Activated T-helper 9 cell treated with anti-CD3 and anti-CD28 coated beads, Interleukin-2, amount 50 U/mL, for 16 hours (primary cell): ENCODE data around the gene ENTPD8.

Experiments used
- DNase-seq: peaks from one replicate; pipeline ENCODE4 v3.0.0-alpha.2; 2020; ENCODE audit warnings: low read depth

The ENTPD8 gene, protein sequence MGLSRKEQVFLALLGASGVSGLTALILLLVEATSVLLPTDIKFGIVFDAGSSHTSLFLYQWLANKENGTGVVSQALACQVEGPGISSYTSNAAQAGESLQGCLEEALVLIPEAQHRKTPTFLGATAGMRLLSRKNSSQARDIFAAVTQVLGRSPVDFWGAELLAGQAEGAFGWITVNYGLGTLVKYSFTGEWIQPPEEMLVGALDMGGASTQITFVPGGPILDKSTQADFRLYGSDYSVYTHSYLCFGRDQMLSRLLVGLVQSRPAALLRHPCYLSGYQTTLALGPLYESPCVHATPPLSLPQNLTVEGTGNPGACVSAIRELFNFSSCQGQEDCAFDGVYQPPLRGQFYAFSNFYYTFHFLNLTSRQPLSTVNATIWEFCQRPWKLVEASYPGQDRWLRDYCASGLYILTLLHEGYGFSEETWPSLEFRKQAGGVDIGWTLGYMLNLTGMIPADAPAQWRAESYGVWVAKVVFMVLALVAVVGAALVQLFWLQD

DNA sequence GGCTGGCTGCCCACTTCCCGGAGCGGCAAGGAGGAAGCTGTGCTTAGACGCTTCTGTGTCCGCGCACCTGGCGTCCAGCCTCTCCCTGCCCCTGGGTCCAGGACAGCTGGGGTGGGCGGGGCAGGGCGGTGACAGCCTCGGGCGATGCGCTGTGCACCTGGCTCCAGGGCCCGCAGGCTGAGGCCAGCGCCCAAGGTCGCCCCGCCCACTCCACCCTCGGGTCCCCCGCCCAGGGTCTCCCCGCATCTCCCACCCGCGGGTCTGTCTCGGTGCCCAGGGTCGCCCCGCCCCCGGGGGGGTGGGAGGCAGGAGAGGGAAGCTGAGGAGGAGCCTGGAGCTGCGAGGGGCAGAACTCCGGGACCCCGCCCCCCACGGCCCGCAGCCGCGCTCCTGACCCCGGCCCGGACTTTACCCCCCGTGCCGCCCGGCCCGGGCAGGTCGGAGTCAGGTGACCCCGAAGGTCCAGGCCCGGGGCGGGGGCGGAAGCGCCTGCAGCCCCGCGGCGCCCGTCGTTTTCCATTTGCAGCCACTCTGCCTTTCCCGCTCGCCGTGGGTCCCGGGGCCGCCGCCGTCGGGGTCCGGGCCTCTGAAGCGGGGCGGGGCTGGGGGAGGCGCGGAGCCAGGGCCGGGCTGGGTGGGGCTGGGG, at the start of gene ENTPD8:
ENTPD8 (minus strand) TSS at position 69 of the 646 bp plus-strand sequence. CDS start 3,072 bp downstream, outside the sequence.
- no peak for DNase-seq

DNA sequence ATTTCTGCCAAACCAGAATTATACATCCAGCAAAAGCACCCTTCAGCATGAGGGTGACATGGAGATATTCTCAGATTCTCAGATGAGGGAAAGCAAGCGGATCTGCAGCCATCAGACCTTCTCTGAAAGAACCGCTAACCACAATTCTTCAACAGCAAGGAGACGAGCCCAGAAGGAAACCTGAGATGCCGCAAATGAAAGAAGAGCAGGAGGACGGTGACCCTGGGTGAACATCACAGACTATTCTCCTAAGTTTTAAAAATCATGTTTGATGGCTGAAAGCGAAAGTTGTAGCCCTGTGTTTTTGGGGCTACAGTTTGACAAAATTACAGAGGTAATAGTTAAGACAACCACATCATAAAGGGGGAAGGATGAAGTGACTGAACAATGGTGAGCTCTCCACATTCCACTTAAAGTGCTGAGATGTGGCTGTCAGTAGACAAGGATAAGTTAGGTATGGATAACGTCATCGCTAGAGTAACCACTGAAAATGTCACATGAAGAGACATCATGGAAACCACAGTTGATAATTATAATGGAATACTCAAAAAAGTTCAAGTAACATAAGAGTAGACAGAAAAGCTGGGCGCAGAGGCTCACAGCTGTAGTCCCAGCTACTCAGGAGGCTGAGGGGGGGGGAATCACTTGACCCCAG, 49.5 kb upstream of the ENTPD8 start:
- DNase-seq = no peak

DNA sequence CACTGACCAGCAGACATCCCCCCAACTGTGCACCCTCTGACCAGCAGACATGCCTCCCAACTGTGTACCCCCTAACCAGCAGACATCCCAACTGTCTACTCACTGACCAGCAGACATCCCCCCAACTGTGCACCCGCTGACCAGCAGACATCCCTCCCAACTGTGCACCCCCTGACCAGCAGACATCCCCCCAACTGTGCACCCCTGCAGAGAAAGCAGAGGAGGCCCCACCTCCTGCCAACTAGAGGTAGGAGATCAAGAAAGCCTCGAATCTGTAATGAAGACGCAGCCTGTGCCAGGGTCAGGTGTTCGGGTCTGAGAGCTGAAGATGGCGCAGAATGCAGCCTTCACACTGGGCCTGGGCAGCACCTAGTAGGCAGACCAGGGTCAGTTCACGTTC, 47.7 kb upstream of the ENTPD8 start:
- DNase-seq = no peak

DNA sequence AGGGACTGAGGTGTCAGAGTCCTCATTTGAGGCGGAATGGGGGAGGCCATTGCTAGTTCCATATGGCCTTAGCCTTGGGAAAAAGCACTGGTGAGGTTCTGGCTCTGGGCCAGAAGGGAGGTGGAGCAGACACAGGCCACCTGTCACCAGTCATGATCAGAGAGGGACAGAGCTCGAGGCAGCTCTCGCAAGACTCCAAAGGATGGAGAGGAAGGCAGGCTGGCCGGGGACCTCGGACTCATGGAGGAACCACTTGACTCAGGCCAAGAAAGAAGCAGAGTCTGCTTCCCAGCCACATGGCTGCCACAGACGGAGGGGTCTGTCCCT, 47.1 kb upstream of the ENTPD8 start:
- DNase-seq = no peak

DNA sequence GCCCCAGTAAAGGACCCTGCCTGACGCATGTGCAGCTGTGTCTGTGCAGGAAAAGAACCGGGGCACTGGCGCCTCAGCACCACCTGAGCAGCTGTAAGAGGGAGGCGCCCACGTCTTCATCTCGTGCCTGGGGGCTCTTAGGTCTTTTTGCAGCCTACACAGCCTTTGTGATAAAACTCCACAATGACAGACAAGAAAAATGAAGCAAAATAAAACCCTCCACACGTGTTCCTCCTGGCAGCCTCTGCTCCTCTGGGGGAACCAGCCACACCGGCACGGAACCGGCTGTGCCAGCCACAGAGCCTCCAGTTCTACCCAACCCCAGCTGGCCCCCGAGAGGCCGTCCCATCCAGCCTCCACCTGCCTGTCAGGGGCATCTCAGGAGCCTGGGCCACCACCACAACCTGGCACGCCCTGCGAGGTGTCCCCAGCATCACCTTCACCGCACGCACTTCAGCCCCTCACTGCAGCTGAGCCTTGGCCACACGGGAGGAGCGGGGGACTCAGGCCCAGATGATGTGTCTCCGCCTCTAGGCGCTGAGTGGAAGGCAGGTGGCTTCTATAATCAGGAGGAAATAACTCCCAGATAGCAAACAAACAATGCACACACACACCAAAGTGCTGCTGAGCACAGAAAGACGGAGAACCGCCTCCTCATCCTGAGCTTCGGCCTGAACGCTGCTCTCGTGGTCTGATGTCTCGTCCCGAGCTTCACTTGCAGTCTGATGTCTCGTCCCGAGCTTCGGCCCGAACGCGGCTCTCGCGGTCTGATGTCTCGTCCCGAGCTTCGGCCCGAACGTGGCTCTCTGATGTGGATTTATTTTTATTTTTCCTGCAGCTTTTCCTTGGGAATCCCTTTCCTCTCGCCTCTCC, 46.5 kb upstream of the ENTPD8 start:
- no peak for DNase-seq

DNA sequence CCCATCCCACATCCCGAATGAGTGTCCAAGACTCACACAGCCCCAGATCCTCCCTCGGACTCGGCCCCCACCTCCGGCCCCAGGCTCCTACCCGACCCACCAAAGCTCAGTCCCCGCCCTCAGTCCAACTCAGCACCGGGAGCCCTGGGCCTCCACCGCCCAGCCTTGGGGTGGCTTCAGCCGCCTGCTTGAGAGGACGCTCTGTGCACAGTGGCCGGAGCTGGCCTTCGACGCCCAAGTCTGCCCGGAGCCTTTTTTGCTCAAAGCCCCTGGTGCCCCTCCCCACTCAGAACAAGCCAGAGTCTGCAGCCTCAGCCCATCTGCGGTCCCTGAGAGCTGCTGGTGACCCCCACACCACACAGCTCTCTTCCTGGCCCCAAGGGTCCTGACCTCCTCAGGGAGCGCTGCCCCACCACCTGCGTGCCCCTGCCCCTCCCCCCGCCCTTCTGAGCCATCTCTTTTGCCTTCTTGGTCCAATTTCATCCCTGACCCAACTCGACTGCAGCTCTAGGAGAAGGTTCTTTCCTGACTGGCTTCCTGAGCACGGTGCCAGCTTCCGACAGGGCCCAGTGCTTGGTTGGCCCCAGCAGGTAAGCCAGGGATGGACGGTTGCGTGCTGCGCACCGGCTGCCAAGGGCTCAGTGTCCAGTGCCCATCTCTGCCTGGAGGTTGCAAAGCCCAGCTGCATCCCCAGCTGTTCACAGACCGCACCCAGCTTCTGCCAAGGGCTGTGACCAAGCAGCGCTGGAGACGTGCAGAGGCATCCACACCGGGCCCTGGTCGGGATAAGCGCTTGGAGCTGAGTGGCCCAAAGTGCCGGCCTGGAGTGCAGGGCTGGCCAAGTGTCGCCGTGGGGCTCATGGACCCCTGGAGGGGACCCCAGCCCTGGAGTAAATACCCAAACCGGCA, 45.6 kb upstream of the ENTPD8 start:
- DNase-seq = no peak

DNA sequence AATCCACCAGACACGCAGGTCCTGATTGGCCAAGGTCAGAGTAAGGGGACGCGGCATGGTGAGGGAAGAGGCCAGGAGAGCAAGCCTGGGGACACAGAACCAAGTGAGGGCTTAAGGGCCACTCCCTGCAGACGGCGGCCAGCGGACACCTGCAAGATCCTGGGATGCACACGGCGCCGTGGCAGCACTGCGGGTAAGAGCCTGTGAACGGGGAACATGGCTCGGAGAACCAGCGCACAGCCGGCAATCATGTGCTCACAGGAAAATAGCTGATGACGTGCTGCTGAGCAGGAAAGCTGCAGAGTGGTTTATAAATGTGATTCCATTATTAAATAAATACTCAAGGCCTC, 45.0 kb upstream of the ENTPD8 start:
- no peak for DNase-seq

DNA sequence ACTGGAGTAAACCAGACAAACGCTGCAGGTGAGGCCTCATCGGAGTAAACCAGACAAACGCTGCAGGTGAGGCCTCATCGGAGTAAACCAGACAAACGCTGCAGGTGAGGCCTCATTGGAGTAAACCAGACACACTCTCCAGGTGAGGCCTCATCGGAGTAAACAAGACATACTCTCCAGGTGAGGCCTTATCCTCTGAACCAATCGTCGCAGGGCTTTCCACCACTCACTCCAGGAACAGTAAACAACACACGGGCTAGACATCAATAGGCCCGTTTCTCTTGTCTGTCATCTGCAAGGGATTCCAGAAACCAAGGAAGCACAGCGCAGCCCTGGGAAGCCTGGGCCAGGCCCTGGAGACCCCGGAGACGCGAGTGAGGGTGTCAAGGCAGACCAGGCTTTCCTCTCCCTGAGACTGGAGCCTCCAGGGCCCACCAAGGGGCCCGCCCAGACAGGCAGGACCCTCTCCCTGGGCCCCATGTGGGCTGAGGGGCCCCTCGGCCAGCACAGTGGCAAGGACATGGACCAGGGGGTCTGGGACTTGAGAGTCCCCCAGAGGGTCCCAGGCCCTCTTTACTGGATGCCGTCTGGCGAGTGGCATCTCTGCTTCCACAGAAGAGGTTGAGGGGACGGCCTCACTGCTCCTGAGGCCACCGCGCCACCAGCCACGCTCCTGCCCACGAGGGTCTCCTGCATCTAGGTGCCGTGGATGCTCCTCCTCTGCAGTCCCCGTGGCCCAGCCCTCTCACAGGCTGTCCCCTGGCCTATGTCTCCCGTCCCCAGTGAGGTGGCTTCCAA, 44.4 kb upstream of the ENTPD8 start:
- DNase-seq = no peak

DNA sequence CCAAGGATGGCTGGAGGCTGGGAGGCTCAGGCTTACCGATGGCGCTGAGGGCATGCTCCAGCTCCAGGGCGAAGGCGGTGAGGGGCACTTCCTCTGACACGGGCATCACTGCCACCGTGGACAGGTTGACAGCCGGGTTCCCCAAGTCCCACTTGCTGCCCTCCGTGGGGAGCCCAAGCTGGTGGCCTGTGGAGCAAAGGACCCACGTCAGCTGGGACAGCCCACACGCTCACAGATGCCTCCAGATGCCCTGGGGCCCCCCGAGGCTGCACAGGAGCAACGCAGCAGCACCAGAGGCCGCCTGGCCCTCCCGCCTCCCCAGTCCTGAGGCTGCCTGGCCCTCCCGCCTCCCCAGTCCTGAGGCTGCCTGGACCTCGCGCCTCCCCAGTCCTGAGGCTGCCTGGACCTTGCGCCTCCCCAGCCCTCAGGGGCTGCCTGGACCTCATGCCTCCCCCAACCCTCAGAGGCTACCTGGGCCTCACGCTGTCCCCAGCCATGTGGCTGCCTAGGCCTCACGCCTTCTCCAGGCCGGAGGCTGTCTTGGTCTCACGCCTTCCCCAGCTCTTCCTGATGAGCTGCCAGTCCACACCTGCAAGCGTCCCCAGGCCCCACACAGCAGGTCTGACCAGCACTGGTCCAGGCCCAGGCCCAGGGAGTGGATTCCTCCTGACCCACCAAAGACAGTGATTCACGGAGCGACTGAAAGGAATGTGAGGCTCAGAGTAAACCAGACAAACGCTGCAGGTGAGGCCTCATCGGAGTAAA, 43.6 kb upstream of the ENTPD8 start:
- no peak for DNase-seq

DNA sequence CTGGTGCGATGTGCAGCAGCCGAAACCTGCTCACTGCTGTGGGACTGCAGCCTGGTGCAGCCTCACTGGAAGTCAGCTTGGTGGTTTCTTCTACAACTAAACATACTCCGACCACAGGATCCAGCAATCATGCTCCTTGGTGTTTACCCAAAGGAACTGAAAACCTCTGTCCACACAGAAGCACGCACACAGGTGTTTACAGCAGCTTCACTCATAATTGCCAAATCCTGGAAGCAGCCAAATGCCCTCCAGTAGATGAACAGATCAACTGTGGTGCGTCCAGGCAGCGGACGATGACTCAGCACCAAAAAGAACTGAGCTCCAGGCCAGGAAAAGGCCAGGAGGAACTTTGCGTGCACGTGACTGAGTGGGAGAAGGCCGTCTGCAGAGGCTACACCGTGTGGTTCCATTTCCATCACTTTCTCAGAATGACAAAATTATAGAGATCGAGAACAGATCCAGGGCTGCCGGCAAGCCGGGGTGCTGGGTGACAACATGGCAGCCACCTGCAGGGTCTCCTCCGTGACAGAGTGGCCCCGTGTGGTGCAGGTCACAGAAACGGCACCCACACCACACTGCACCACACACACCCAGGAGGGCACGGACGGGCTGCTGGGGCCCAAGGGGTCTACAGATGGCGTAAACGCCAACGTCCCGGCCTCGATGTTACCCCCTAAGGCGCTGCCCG, 41.1 kb upstream of the ENTPD8 start:
- no peak for DNase-seq

DNA sequence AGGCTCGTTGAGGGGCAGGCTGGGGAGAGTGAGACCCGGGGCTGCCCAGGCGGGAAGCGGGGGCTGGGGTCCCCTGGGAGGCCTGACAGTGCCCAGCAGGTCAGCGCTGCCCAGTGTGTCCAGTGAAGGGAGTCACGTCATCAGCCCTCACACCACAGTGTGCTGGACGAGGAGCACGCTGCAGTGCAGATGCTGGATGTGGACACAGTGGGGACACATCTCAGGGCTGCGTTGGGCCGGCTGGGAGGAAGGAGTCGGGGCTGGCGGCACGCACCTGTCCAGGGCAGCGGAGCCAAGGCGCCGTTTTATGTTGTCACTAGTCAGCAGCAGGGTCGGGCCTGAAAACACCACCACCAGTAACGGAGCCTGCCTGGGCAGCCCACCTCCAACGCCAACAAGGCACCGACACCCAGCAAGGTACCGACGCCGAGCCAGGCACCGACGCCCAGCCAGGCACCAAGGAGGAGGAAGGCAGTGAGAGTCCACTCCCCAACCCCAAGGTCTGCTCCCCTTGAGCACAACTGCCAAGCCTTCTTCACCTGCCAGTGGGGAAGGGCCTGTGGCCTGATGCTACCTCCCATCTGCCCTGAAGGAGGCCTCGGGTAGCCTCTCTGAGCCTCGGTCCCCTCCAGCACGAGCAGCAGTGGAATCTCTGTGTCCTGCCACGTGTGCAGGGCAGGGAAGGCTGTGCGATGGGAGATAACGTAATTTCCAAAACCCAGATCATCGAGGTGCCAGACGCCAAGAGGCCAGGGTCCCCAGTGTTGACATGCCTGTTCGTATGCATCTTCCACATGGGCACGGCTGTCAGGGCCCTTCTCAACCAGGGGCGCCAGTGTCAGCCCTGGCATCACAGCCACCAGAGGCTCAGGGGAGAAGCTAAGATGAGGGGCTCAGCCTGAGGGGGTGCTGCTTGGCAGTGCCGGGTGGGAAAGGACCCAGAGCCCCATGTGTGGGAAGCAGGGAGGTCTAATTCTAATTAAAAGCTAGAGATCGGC, 39.8 kb upstream of the ENTPD8 start:
- no peak for DNase-seq

DNA sequence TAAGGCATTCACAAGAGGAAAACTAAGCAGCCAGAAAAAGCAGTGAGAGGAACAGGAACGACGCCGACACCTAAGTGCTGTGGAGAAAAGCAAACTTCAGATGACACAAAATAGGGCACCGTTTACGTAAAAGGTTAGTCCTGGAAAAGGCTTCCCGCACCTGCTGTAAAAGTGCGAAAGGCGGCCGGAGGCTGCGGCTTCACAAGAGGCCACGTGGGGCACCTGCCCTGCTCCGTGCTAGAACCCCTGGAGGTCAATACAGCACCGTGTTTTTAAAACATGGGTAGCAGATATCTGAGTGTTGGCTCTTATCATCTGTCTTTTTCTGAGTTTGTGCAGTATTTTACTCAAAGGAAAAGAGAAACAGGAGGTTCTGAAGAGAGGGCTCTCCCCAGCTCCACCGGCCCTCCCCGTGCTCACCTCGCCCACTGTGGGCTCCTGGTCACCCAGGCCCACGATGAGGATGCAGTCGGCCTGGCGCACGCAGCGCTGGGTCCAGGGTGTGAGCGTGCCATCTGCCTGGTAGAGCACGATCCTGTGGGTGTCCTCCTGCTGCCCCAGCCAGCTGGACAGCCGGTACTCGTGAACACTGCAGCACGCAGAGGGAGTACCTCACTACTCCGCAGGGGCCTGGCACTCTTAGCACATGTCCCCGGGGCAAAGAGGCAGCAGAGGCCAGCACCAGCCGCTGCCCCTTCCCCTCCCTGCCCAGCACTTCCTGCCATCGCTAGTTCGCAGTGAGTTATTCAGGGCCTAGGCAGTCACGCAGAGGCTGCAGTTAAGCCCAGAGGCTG, 38.9 kb upstream of the ENTPD8 start:
- no peak for DNase-seq

DNA sequence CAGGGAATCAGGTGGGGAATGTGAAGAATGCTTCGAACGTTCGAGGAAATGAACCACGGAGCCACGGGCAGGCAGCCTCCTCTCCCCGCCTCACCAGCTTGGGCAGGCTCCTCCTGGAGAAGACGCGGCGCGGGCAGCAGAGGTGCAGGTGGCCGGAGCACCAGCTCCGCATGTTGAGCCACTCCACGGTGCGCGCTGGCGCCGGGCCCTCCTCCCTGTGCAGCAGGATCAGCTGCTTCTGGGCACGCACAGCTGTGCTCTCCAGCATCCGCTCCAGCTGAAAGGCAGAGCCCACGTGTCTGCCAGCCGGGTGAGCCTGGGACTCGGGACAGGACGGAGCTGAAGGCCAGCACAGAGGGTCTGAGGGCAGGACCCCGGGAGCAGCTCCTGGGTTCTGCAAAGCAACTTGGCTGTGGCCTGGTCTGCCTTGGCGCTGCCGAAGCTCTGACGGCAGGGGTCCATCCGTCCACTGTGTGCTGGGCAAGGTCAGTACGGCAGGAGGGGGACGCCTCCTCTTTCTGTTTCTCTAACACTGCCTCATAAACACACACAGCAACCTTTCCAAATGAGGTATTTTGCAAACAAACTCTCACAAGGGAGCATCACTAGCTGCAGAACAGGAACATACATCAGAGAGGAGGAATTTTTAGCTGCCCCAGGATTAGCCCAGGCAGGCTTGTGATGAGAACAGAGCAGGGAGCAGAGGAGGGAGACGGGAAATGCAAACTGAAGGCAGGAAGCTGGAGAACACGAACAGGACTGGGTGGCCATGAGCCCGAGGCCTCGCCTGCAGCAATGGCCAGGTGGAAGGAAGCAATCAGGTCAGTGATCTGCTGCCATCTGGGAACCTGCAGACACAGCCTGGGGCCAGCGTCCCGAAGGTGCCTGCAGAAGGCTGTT, 38.1 kb upstream of the ENTPD8 start:
- DNase-seq = no peak

DNA sequence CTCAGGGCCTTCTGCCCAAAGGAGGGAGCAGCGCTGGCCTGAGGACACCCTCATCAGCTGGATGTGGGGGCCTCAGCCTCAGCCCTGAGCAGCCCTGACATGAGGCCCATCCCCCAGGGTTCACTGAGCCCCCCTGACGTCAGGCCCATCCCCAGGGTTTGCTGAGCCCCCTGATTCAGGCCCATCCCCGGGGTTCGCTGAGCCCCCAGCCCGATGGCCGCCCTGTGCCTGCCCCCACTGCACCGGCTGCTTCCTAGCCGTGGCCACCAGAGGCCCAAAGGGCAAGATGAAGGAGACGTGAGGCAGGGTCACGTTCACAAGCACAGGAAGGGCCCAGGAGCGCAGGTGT, 37.4 kb upstream of the ENTPD8 start:
- DNase-seq = no peak

DNA sequence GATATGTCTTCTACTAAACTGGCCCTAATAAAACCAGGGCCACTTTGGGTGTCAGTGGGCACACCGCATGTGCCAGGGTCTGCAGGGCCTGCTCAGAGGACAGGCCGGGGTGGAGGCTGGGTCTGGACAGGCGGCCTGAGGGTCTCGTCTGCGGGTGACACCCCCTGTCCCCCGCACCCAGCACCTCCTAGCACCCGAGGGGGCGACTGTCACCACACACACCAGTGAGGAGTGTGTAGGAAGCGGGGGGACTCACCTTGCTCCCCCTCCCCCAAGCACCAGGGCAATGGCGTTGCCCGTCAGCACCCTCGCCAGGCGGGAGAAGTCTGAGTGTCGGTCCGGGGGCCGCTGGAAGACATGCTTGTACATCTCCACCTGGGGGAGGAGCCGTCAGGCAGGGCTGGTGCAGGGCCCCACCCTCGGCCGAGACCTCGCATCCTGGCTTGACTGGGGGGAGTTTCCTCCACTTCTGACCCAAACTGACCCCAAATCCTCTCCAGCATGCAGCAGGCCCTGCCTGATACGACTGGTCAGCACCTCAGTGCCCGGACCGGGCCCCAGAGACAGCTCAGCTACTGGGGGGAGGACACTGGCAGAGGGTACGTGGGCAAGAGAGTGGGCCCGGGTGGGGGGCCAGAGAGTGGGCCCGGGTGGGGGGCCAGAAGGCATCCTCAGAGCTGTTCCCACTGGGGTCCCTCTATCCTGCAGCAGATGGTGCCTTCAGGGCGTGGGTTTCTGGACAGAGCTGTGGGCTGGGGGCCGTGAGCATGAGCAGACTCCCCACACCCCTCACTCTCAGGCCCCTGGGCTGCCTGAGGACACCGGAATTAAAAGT, 36.8 kb upstream of the ENTPD8 start:
- DNase-seq = no peak
